ENCODE data around the gene SLC17A2. TPM values are rescaled to one million over a fixed set of nuclear protein-coding genes. Genes with fewer than 3 reads are reported as not detected.

The SLC17A2 gene
- total RNA-seq, 1 donor from 2014 or later, result not detected

- Mint-ChIP-seq H3K27me3 (peaks cover 7% of the 10 kb centered on the region), H3K9me3 (no peaks in the 10 kb centered on the region), H3K4me3 (no peak overlapping the region), H3K36me3 (ENCODE audit: low read depth) (no peaks in the 10 kb centered on the region), H3K4me1 (peaks cover 9% of the 10 kb centered on the region), H3K27ac (no peak overlapping the region)
- ChIA-PET POLR2A (interaction anchor here (0.7 kb wide), 1 partner anchor 1057 kb away, joined by 3 read pairs; no protein-coding TSS in a partner anchor), CTCF (no interaction called here)
- intact Hi-C loops (cut with micrococcal nuclease), result no loop called here
- ATAC-seq (ENCODE audit: low read depth) (no peak), DNase-seq (no peak)
- TF ChIP-seq, protein P1, sequence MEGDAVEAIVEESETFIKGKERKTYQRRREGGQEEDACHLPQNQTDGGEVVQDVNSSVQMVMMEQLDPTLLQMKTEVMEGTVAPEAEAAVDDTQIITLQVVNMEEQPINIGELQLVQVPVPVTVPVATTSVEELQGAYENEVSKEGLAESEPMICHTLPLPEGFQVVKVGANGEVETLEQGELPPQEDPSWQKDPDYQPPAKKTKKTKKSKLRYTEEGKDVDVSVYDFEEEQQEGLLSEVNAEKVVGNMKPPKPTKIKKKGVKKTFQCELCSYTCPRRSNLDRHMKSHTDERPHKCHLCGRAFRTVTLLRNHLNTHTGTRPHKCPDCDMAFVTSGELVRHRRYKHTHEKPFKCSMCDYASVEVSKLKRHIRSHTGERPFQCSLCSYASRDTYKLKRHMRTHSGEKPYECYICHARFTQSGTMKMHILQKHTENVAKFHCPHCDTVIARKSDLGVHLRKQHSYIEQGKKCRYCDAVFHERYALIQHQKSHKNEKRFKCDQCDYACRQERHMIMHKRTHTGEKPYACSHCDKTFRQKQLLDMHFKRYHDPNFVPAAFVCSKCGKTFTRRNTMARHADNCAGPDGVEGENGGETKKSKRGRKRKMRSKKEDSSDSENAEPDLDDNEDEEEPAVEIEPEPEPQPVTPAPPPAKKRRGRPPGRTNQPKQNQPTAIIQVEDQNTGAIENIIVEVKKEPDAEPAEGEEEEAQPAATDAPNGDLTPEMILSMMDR (IDR thresholded peaks at IDR 0.05), result no peak
Observed at GRCh38 chr6:25900843-25901242, 29.6 kb downstream of the SLC17A2 start.

GRCh38 chr6:25899580-25900408, 30.7 kb downstream of the SLC17A2 start:
- DNase-seq (no peak), ATAC-seq (ENCODE audit: low read depth) (no peak)
- Mint-ChIP-seq H3K9me3 (no peaks in the 10 kb centered on the region), H3K4me1 (peaks cover 9% of the 10 kb centered on the region), H3K27ac (no peak overlapping the region), H3K4me3 (no peak overlapping the region), H3K27me3 (peaks cover 4% of the 10 kb centered on the region), H3K36me3 (ENCODE audit: low read depth) (no peaks in the 10 kb centered on the region)
- POLR2A ChIA-PET, result no interaction called here
- CTCF ChIA-PET, result interaction anchor here (0.9 kb wide), 1 partner anchor 35 kb away, joined by 4 read pairs; no protein-coding TSS in a partner anchor
- intact Hi-C loops (cut with micrococcal nuclease), result no loop called here
- TF ChIP-seq, protein P1 (IDR thresholded peaks at IDR 0.05), result no peak

DNA sequence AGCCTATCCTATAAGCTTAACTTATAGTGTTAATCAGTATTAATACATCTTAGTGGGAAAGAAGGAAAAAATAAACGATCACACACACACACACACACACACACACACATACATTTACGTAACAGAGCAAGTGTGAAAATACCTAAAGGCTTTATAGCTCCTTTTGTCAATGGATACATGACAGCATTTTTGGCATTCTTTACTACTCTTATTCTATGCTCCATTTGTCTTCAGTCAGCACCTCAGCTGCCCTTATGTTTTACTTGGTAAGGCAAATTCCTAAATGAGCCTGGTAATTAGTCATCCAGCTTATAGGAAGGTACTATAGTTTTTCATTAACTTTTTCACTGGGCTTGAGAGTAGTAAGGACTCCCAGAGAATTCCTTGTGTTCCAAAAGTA, 31.4 kb downstream of the SLC17A2 start:
- DNase-seq (no peak), ATAC-seq (ENCODE audit: low read depth) (no peak)
- Mint-ChIP-seq H3K4me3 (no peak overlapping the region), H3K36me3 (ENCODE audit: low read depth) (no peaks in the 10 kb centered on the region), H3K4me1 (peaks cover 9% of the 10 kb centered on the region), H3K27me3 (peaks cover 4% of the 10 kb centered on the region), H3K9me3 (no peaks in the 10 kb centered on the region), H3K27ac (no peak overlapping the region)
- CTCF ChIA-PET, result interaction anchor here (0.9 kb wide), 1 partner anchor 34 kb away, joined by 4 read pairs; no protein-coding TSS in a partner anchor
- POLR2A ChIA-PET, result no interaction called here
- TF ChIP-seq, protein P1 (IDR thresholded peaks at IDR 0.05), result no peak
- intact Hi-C loops (cut with micrococcal nuclease), result no loop called here

DNA sequence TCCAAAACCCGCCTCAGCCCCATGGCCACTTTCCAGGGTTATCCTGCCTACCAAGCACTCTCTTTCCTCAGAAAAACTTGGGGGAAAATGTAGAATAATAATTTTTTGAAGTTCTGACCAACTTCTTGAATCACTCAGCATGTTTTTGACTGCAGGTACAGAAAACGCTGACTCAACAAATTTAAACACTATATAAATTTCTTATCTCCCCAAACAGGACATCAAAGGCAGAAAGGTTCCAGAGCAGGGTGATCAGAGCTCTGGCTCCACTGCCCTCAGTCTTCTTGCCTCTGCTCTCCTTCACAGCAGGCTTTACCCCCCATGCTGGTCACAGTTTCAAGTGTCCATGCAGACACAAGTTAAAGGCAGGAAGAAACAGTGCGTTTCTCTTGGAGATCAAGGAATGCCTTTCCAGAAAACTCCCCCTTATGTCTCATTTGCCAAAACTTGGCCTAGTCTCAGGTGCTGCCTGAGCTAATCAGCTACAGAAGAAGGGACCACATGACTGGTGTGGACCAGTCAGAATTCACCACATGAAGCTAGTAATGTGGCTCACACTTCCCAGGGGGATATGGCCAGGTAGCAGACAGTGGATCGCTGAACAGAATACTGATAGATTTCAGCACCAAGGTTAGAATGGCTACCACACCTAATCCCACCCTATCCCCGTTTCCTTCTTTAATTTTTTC, 32.1 kb downstream of the SLC17A2 start:
- intact Hi-C loops (cut with micrococcal nuclease), result no loop called here
- Mint-ChIP-seq H3K27ac (no peak overlapping the region), H3K36me3 (ENCODE audit: low read depth) (no peaks in the 10 kb centered on the region), H3K4me3 (no peak overlapping the region), H3K4me1 (peaks cover 9% of the 10 kb centered on the region), H3K27me3 (peaks cover 4% of the 10 kb centered on the region), H3K9me3 (no peaks in the 10 kb centered on the region)
- DNase-seq (no peak), ATAC-seq (ENCODE audit: low read depth) (no peak)
- ChIA-PET POLR2A (no interaction called here), CTCF (interaction anchor here (0.9 kb wide), 1 partner anchor 33 kb away, joined by 4 read pairs; no protein-coding TSS in a partner anchor)
- TF ChIP-seq, protein P1 (IDR thresholded peaks at IDR 0.05), result no peak

DNA sequence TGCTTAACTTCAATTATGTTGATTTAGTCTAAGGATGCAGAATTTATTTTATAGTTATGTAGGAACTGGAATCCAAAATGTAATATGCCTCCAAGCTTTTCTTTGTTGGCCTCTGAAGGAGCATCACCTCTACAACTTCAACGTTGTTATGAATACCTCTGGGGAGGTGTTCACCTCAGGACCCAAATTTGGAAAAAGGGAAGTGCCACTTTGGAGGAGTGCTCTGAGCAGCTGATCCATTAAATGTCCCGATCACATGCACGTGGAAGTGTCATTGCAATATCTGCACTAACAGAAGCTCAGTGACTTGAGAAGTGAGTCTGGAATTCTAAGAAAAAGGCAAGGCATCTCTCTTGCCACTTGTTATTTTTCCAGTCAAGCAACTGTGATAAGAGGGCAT, 34.2 kb downstream of the SLC17A2 start:
- Mint-ChIP-seq H3K27ac (no peak overlapping the region), H3K9me3 (no peaks in the 10 kb centered on the region), H3K36me3 (ENCODE audit: low read depth) (no peaks in the 10 kb centered on the region), H3K27me3 (peaks cover 4% of the 10 kb centered on the region), H3K4me1 (no peaks in the 10 kb centered on the region), H3K4me3 (no peak overlapping the region)
- DNase-seq (no peak), ATAC-seq (ENCODE audit: low read depth) (no peak)
- ChIA-PET CTCF (no interaction called here), POLR2A (no interaction called here)
- TF ChIP-seq, protein P1 (IDR thresholded peaks at IDR 0.05), result no peak
- intact Hi-C loops (cut with micrococcal nuclease), result no loop called here

Data from activated B cell treated with CpG ODN at 0.5 μM for 24 hours (primary cell).